Measurements from ENCODE around the gene PCDHA2. TPM values are rescaled to one million over a fixed set of nuclear protein-coding genes. Genes with fewer than 3 reads are reported as not detected.

The PCDHA2 gene
- total and polyA plus RNA-seq, 9 of the 15 experiments (the other 6 are each of a cell fraction or from before 2014, with no cell fraction given), result not detected

DNA sequence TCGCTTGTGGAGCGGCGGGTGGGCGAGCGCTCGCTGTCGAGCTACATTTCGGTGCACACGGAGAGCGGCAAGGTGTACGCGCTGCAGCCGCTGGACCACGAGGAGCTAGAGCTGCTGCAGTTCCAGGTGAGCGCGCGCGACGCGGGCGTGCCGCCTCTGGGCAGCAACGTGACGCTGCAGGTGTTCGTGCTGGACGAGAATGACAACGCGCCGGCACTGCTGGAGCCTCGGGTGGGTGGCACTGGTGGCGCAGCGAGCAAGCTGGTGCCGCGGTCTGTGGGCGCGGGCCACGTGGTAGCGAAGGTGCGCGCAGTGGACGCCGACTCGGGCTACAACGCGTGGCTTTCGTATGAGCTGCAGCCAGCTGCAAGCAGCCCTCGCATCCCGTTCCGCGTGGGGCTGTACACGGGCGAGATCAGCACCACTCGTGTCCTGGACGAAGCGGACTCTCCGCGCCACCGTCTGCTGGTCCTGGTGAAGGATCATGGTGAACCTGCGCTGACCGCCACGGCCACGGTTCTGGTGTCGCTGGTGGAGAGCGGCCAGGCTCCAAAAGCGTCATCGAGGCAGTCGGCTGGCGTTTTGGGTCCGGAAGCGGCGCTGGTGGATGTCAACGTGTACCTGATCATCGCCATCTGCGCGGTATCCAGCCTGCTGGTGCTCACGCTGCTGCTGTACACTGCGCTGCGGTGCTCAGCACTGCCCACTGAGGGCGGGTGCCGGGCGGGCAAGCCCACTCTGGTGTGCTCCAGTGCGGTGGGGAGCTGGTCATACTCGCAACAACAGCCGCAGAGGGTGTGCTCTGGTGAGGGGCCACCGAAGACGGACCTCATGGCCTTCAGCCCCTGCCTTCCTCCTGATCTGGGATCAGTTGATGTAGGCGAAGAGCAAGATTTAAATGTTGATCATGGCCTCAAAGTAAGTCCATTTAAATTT, 48.4 kb downstream of the PCDHA2 start:
- no peaks in the 10 kb centered on the region for H4K20me1 ChIP-seq (replicated peaks; ENCODE audit: control insufficient read depth, insufficient read depth, low read length)
- H3K9me3 ChIP-seq (replicated peaks; ENCODE audit: control insufficient read depth, insufficient read depth, low read depth, low read length), result no peaks in the 10 kb centered on the region
- no peaks in the 10 kb centered on the region for H3K9me1 ChIP-seq (ENCODE audit: control insufficient read depth, insufficient read depth, low read length)
- DNase-seq (ENCODE audit: extremely low read depth in 1 of 4, low spot score in 3 of 4) (no peak), ATAC-seq (no peak), FAIRE-seq (no peak)
- no peak overlapping the region for H3K27ac ChIP-seq (ENCODE audit: extremely low read depth, low read depth, low read length)
- H3K4me3 ChIP-seq, result no peak overlapping the region
- BruUV-seq (replicated peaks), result no TSS peak
- no peak overlapping the region for H2AFZ ChIP-seq (ENCODE audit: low read depth, low read length)
- POLR2A ChIA-PET, result no interaction called here
- H3K27me3 ChIP-seq (ENCODE audit: control insufficient read depth in 2 of 2, insufficient read depth in 2 of 2, low read length in 2 of 2), result no peaks in the 10 kb centered on the region
- no peaks in the 10 kb centered on the region for H3K79me2 ChIP-seq (ENCODE audit: control insufficient read depth, insufficient read depth, low read length)
- in situ Hi-C loops (cut with MboI) (no loop called here), intact Hi-C loops (cut with micrococcal nuclease) (no loop called here)
- no peak overlapping the region for H3K4me2 ChIP-seq (ENCODE audit: insufficient read depth, low read length)
- TF ChIP-seq RUNX1 (IDR thresholded peaks at IDR 0.05; ENCODE audit: low read depth), result no peak
- peaks cover 0 to 3% of the 10 kb centered on the region in 2 experiments; a peak in 1 of 5 replicates for H3K4me1 ChIP-seq (replicated peaks in 1 of 2; ENCODE audit: control insufficient read depth in 2 of 2, insufficient read depth in 2 of 2, low read length in 2 of 2)
- whole genome bisulfite sequencing (ENCODE audit: insufficient coverage, low coverage, missing lambda C conversion rate), result 34% methylated on average over 66 of the region's 87 CpGs
- no peak overlapping the region for H3K9ac ChIP-seq (ENCODE audit: insufficient read depth in 1 of 2, low read depth in 2 of 2, low read length in 2 of 2)
- no peaks in the 10 kb centered on the region for H3K36me3 ChIP-seq (ENCODE audit: control insufficient read depth, insufficient read depth, low read length)
- CTCF ChIA-PET (ENCODE audit: low intra/inter-chr PET ratio), result no interaction called here

Other genes starting within 250 kb of the PCDHA2 start
Only the 7 nearest of the 27 such genes appear.
- not detected in 2 replicates for gene PCDHA1, start 8.7 kb upstream of the PCDHA2 start, total RNA-seq (2014; rRNA removed)
- gene PCDHA1, start 8.7 kb upstream of the PCDHA2 start, total RNA-seq (2014; rRNA removed; fragmentation: Illumina TruSeq; extraction: Trizol), result not detected in 2 replicates
- not detected in 2 replicates for gene PCDHA1, start 8.7 kb upstream of the PCDHA2 start, total RNA-seq (2015; rRNA removed; fragmentation: Illumina TruSeq; extraction: Trizol)
- gene PCDHA1, start 8.7 kb upstream of the PCDHA2 start, total RNA-seq (2021), result not detected in 2 replicates
- not detected in 2 replicates for gene PCDHA1, start 8.7 kb upstream of the PCDHA2 start, polyA plus RNA-seq (2011; rRNA removed)
- gene PCDHA1, start 8.7 kb upstream of the PCDHA2 start, polyA plus RNA-seq (2014; fragmentation: Illumina TruSeq; extraction: Trizol), result not detected in 2 replicates
- not detected for gene PCDHA1, start 8.7 kb upstream of the PCDHA2 start, polyA plus RNA-seq (2014; fragmentation: Nextera tagmentation; extraction: Ambion mirVana)
- gene PCDHA1, start 8.7 kb upstream of the PCDHA2 start, polyA plus RNA-seq (2014; rRNA removed), result not detected in 2 replicates
- gene PCDHA3, start 6.2 kb downstream of the PCDHA2 start, total RNA-seq (2014; rRNA removed), result not detected in 2 replicates
- not detected in 2 replicates for gene PCDHA3, start 6.2 kb downstream of the PCDHA2 start, total RNA-seq (2014; rRNA removed; fragmentation: Illumina TruSeq; extraction: Trizol)
- not detected in 2 replicates for gene PCDHA3, start 6.2 kb downstream of the PCDHA2 start, total RNA-seq (2015; rRNA removed; fragmentation: Illumina TruSeq; extraction: Trizol)
- gene PCDHA3, start 6.2 kb downstream of the PCDHA2 start, total RNA-seq (2021), result not detected in 2 replicates
- not detected in 2 replicates for gene PCDHA3, start 6.2 kb downstream of the PCDHA2 start, polyA plus RNA-seq (2011; rRNA removed)
- gene PCDHA3, start 6.2 kb downstream of the PCDHA2 start, polyA plus RNA-seq (2014; fragmentation: Illumina TruSeq; extraction: Trizol), result not detected in 2 replicates
- gene PCDHA3, start 6.2 kb downstream of the PCDHA2 start, polyA plus RNA-seq (2014; fragmentation: Nextera tagmentation; extraction: Ambion mirVana), result not detected
- gene PCDHA3, start 6.2 kb downstream of the PCDHA2 start, polyA plus RNA-seq (2014; rRNA removed), result not detected in 2 replicates
- not detected in 2 replicates for gene PCDHA4, start 12.2 kb downstream of the PCDHA2 start, total RNA-seq (2014; rRNA removed)
- gene PCDHA4, start 12.2 kb downstream of the PCDHA2 start, total RNA-seq (2014; rRNA removed; fragmentation: Illumina TruSeq; extraction: Trizol), result not detected in 2 replicates
- not detected in 2 replicates for gene PCDHA4, start 12.2 kb downstream of the PCDHA2 start, total RNA-seq (2015; rRNA removed; fragmentation: Illumina TruSeq; extraction: Trizol)
- gene PCDHA4, start 12.2 kb downstream of the PCDHA2 start, total RNA-seq (2021), result 0.04 TPM in 1 of 2 replicates, not detected in the other
- gene PCDHA4, start 12.2 kb downstream of the PCDHA2 start, polyA plus RNA-seq (2011; rRNA removed), result not detected in 2 replicates
- not detected in 2 replicates for gene PCDHA4, start 12.2 kb downstream of the PCDHA2 start, polyA plus RNA-seq (2014; fragmentation: Illumina TruSeq; extraction: Trizol)
- gene PCDHA4, start 12.2 kb downstream of the PCDHA2 start, polyA plus RNA-seq (2014; fragmentation: Nextera tagmentation; extraction: Ambion mirVana), result not detected
- gene PCDHA4, start 12.2 kb downstream of the PCDHA2 start, polyA plus RNA-seq (2014; rRNA removed), result not detected in 2 replicates
- gene PCDHA5, start 26.8 kb downstream of the PCDHA2 start, total RNA-seq (2014; rRNA removed), result not detected in 2 replicates
- not detected in 2 replicates for gene PCDHA5, start 26.8 kb downstream of the PCDHA2 start, total RNA-seq (2014; rRNA removed; fragmentation: Illumina TruSeq; extraction: Trizol)
- gene PCDHA5, start 26.8 kb downstream of the PCDHA2 start, total RNA-seq (2015; rRNA removed; fragmentation: Illumina TruSeq; extraction: Trizol), result not detected in 2 replicates
- gene PCDHA5, start 26.8 kb downstream of the PCDHA2 start, total RNA-seq (2021), result not detected in 2 replicates
- gene PCDHA5, start 26.8 kb downstream of the PCDHA2 start, polyA plus RNA-seq (2011; rRNA removed), result not detected in 2 replicates
- gene PCDHA5, start 26.8 kb downstream of the PCDHA2 start, polyA plus RNA-seq (2014; fragmentation: Illumina TruSeq; extraction: Trizol), result not detected in 2 replicates
- gene PCDHA5, start 26.8 kb downstream of the PCDHA2 start, polyA plus RNA-seq (2014; fragmentation: Nextera tagmentation; extraction: Ambion mirVana), result not detected
- not detected in 2 replicates for gene PCDHA5, start 26.8 kb downstream of the PCDHA2 start, polyA plus RNA-seq (2014; rRNA removed)
- not detected in 2 replicates for gene PCDHA6, start 33.1 kb downstream of the PCDHA2 start, total RNA-seq (2014; rRNA removed)
- gene PCDHA6, start 33.1 kb downstream of the PCDHA2 start, total RNA-seq (2014; rRNA removed; fragmentation: Illumina TruSeq; extraction: Trizol), result not detected in 2 replicates
- gene PCDHA6, start 33.1 kb downstream of the PCDHA2 start, total RNA-seq (2015; rRNA removed; fragmentation: Illumina TruSeq; extraction: Trizol), result not detected in 2 replicates
- gene PCDHA6, start 33.1 kb downstream of the PCDHA2 start, total RNA-seq (2021), result not detected in 2 replicates
- gene PCDHA6, start 33.1 kb downstream of the PCDHA2 start, polyA plus RNA-seq (2011; rRNA removed), result not detected in 2 replicates
- gene PCDHA6, start 33.1 kb downstream of the PCDHA2 start, polyA plus RNA-seq (2014; fragmentation: Illumina TruSeq; extraction: Trizol), result not detected in 2 replicates
- not detected for gene PCDHA6, start 33.1 kb downstream of the PCDHA2 start, polyA plus RNA-seq (2014; fragmentation: Nextera tagmentation; extraction: Ambion mirVana)
- not detected in 2 replicates for gene PCDHA6, start 33.1 kb downstream of the PCDHA2 start, polyA plus RNA-seq (2014; rRNA removed)
- not detected in 2 replicates for gene PCDHA7, start 39.4 kb downstream of the PCDHA2 start, total RNA-seq (2014; rRNA removed)
- not detected in 2 replicates for gene PCDHA7, start 39.4 kb downstream of the PCDHA2 start, total RNA-seq (2014; rRNA removed; fragmentation: Illumina TruSeq; extraction: Trizol)
- not detected in 2 replicates for gene PCDHA7, start 39.4 kb downstream of the PCDHA2 start, total RNA-seq (2015; rRNA removed; fragmentation: Illumina TruSeq; extraction: Trizol)
- not detected in 2 replicates for gene PCDHA7, start 39.4 kb downstream of the PCDHA2 start, total RNA-seq (2021)
- gene PCDHA7, start 39.4 kb downstream of the PCDHA2 start, polyA plus RNA-seq (2011; rRNA removed), result not detected in 2 replicates
- gene PCDHA7, start 39.4 kb downstream of the PCDHA2 start, polyA plus RNA-seq (2014; fragmentation: Illumina TruSeq; extraction: Trizol), result not detected in 2 replicates
- gene PCDHA7, start 39.4 kb downstream of the PCDHA2 start, polyA plus RNA-seq (2014; fragmentation: Nextera tagmentation; extraction: Ambion mirVana), result not detected
- not detected in 2 replicates for gene PCDHA7, start 39.4 kb downstream of the PCDHA2 start, polyA plus RNA-seq (2014; rRNA removed)
- not detected in 2 replicates for gene PCDHA8, start 46.3 kb downstream of the PCDHA2 start, total RNA-seq (2014; rRNA removed)
- gene PCDHA8, start 46.3 kb downstream of the PCDHA2 start, total RNA-seq (2014; rRNA removed; fragmentation: Illumina TruSeq; extraction: Trizol), result not detected in 2 replicates
- gene PCDHA8, start 46.3 kb downstream of the PCDHA2 start, total RNA-seq (2015; rRNA removed; fragmentation: Illumina TruSeq; extraction: Trizol), result not detected in 2 replicates
- gene PCDHA8, start 46.3 kb downstream of the PCDHA2 start, total RNA-seq (2021), result not detected in 2 replicates
- not detected in 2 replicates for gene PCDHA8, start 46.3 kb downstream of the PCDHA2 start, polyA plus RNA-seq (2011; rRNA removed)
- gene PCDHA8, start 46.3 kb downstream of the PCDHA2 start, polyA plus RNA-seq (2014; fragmentation: Illumina TruSeq; extraction: Trizol), result not detected in 2 replicates
- gene PCDHA8, start 46.3 kb downstream of the PCDHA2 start, polyA plus RNA-seq (2014; fragmentation: Nextera tagmentation; extraction: Ambion mirVana), result not detected
- gene PCDHA8, start 46.3 kb downstream of the PCDHA2 start, polyA plus RNA-seq (2014; rRNA removed), result not detected in 2 replicates

Data from K562 (cell line).